Mammary epithelial cell (primary cell): ENCODE results near the gene ZNF331.

Experiments used
- EZH2 ChIP-seq: IDR thresholded peaks from 2 replicates; pipeline ENCODE4 v1.6.1; 2012; ENCODE audit warnings: low read length, inconsistent platforms, borderline replicate concordance
- TF ChIP-seq, protein P1 (sequence below), 2 donors: IDR thresholded peaks in 1 of 2; conservative IDR thresholded peaks in 1 of 2; 2 replicates each; pipeline ENCODE4 v1.5.1; 2011 to 2012; ENCODE audit warnings: inconsistent platforms in 2 of 2, low read length in 2 of 2, mild to moderate bottlenecking in 2 of 2, control low read depth in 1 of 2, low read depth in 1 of 2; ENCODE audit not compliant: insufficient read depth in 1 of 2; ENCODE audit errors: extremely low read depth in 1 of 2

DNA sequence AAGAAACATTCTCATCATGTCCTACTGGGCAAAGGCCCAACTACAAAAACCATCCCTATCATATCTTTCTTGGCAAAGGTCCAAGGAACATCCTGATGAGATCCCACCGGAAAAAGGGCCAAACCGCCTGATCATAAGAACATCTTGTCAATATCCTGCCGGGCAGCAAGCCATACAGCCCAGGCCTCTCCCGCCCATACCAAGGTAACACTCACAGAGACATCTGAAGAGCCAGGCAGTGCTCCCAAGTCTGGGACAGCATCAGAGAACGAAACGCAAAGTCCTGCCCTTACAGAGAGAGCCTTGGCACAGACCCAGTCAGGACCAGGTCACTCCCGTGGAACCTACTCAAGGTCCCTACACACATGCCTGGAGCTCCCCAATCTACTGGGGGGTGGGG, 18.5 kb upstream of the ZNF331 start:
- TF ChIP-seq, protein P1, sequence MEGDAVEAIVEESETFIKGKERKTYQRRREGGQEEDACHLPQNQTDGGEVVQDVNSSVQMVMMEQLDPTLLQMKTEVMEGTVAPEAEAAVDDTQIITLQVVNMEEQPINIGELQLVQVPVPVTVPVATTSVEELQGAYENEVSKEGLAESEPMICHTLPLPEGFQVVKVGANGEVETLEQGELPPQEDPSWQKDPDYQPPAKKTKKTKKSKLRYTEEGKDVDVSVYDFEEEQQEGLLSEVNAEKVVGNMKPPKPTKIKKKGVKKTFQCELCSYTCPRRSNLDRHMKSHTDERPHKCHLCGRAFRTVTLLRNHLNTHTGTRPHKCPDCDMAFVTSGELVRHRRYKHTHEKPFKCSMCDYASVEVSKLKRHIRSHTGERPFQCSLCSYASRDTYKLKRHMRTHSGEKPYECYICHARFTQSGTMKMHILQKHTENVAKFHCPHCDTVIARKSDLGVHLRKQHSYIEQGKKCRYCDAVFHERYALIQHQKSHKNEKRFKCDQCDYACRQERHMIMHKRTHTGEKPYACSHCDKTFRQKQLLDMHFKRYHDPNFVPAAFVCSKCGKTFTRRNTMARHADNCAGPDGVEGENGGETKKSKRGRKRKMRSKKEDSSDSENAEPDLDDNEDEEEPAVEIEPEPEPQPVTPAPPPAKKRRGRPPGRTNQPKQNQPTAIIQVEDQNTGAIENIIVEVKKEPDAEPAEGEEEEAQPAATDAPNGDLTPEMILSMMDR (conservative IDR thresholded peaks at IDR 0.05 in 1 of 2, IDR thresholded peaks at IDR 0.05 in 1 of 2; ENCODE audit: extremely low read depth in 1 of 2, insufficient read depth in 1 of 2, low read depth in 1 of 2, low read length in 2 of 2): no peak
- no peak for TF ChIP-seq EZH2
